SKM-1 treated with dmso at 0.1 percent for 144 hours (cell line): Measurements from ENCODE around the gene FAM83G.

ENCODE experiments used
- DNase-seq: peaks from one replicate; lab custom pipeline; 2025; ENCODE audit not compliant: unreplicated experiment; lab: John Stamatoyannopoulos, UW

The FAM83G gene

DNA sequence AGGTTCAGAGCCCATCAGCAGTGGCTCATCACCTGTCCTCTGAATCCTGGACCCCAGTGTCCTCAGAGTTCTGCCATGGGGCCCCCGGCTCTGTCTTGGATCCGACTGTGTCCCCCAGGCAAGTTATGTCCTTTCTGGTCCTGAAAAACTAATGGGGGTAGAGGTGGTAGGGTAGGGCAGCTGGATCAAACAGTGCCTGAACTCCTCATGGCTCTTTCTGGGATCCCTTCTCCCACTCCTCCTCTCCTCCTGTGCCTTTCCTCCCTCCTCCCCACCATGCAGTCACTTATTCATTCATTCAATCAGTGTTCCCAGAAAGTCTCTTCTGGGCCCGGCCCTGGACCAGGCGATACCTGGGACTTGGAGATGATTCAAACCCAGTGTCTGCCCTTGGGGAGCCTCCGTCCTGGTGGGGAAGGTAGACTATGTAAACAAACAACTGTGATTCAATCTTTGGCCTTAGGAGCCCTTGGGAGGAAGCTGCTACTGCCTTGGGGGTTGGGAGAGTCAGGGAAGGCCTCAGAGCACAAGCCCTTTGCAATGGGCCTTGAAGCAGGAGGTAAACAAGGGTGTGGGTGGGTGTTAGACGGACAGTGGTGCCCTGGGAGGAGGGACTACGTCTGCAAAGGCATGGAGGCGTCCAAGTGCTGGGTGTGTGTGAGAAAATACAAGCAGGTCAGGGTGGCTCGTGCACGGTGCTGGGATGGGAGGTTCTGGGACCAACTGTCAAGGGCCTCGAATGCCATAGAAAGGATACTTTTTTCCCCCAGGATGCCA lies 6.4 kb upstream of the FAM83G start:
- DNase-seq: no peak

- DNase-seq: no peak
These were observed 5.4 kb upstream of the FAM83G start for GRCh38 chr17:19009970-19010369.

DNA sequence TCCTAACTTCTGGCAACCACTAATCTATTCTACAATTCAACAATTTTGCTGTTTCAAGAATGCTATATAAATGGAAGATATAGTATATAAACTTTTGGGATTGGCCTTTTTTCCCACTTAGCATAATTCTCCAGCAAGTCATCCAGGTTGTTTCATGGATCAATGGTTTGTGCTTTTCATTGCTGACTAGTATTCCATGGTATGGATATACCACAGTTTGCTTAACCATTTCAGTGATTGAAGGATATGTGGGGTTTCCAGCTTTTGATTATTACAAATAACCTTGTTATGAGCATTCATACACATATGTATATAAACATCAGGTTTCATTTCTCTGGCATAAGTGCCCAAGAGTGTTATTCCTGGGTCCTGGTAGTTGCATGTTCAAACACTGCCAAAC lies 2.1 kb upstream of the FAM83G start:
- DNase-seq: no peak

GRCh38 chr17:19005789-19006430 lies 1.3 kb upstream of the FAM83G start:
- DNase-seq: no peak

- no peak for DNase-seq
These were observed 691 bp upstream of the FAM83G start for GRCh38 chr17:19005137-19005773.

GRCh38 chr17:19003543-19004420 lies 782 bp downstream of the FAM83G start:
- no peak for DNase-seq

GRCh38 chr17:19002805-19003542 lies 1.6 kb downstream of the FAM83G start:
- DNase-seq: no peak

- DNase-seq: no peak
These were observed 2.5 kb downstream of the FAM83G start for GRCh38 chr17:19001907-19002590.

GRCh38 chr17:19000531-19001325 lies 3.8 kb downstream of the FAM83G start:
- no peak for DNase-seq

- no peak for DNase-seq
These were observed 4.7 kb downstream of the FAM83G start for GRCh38 chr17:18999911-19000310.

DNA sequence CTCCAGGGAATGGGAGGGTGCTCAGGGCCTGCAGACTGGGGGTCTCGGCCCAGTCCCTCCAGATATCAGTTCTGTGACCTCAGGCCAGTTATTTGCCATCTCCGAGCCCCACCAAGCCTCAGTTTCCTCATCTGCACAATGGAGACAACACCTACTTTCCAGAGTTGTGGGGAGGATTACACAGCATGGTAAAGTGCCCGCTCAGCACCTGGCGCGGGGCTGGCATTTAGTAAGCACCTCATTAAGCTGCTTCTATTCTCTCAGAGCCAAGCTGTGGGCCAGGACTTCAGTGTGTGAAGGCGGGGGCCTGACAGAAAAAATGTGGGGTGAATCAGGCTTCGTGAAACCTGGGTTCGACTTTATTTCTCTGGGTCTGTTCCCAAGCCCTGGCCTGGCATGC lies 5.2 kb downstream of the FAM83G start:
- no peak for DNase-seq

DNA sequence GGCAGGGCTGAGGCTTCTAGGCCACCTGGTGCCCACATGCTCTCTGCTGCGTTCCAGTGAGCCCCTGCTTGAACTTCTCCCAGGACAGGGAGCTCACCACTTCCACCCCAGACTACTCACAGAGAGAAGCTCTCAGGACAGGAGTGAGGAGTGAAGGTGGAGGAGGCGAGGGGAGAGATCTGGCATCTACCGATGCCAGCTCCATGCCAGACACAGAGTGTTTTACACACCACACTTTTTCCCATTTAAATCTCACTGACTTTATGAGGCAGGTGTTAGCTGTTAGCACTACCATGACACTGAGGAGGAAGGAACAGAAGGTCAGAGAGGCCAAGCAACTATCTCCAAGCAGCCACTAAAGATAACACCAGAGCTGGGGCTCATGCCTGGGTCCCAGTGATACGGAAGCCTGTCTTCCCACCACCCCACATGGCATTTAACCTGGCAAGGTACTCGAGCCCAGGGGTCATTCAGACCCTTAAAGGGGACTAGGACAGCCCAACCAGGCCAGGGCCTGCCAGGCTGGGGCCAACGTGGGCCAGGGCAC lies 6.8 kb downstream of the FAM83G start:
- no peak for DNase-seq

DNA sequence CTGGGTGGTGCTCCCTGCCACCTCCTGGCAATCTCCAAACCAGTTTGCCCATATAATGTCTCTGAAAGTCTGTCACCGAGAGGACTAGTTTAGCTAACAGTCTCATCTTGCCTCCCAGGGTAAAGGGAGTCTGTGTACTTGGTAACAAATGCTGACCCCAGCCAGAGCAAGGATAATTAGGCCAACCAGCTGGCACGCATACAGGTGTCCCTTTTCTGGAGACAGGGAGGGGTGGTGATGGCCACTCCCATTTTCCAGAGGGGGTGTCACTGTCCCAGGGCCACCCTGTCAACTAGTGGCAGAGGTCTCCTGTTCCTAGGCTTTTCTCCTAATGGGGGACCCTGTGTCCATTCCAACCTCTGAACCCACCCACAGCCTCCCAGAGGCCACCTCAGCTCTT lies 8.1 kb downstream of the FAM83G start:
- no peak for DNase-seq

DNA sequence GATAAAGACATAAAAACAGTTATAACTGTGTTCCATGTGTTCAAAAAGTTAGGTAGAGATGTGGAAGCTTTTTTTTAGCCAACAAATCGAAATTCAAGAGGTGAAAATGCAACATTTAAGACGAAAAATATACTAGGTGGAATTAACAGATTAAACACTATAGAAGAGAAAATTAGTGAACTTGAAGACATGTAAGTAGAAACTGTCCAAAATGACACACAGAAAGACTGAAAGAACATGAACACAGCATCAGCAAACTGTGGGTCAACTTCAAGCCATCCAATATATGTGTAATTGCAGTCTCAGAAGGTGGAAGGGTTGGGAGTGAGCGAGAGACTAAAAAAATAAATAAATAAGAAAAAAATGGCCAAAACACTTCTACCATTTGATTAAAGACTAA lies 9.3 kb downstream of the FAM83G start:
- DNase-seq: no peak

DNA sequence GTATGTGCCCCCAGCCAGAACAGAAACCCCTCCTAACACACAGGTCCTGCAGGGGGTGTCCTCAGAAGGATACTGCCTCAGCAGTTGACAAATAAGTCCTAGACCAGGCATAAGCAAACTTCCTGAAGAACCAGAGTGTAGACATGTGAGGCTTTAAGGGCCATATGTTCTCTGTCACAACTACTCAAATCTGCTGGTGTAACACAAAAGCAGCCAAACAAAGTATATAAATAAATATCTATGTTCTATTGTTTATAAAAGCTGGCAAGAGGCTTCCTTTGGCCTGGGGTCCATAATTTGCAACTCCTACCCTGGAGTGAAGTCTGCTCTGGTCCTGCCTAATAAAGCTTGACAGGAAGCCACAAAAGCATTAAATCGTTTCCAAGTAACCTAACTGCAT lies 9.9 kb downstream of the FAM83G start:
- no peak for DNase-seq

- no peak for DNase-seq
These were observed 10.5 kb downstream of the FAM83G start for GRCh38 chr17:18993905-18994526.

- no peak for DNase-seq
These were observed 12.0 kb downstream of the FAM83G start for GRCh38 chr17:18992454-18993130.
